HepG2 (cell line): ENCODE measurements around the gene ZFAND4. TPM values are rescaled to one million over a fixed set of nuclear protein-coding genes. Genes with fewer than 3 reads are reported as not detected.

Experiments
- ATAC-seq: fragments of 200-7000 bp; cut with Tn5 transposase; 3 replicates; pipeline ENCODE4 v1.9.1; 2020; ENCODE audit warnings: mild to moderate bottlenecking, moderate library complexity
- BruUV-seq: library from RNA; stranded (reverse); fragments of 400-500 nt; replicated peaks from 2 replicates; lab custom pipeline; 2021; lab: Mats Ljungman, UMichigan
- CTCF ChIA-PET: fragments of 300-600 bp; formaldehyde crosslinking; extraction: SDS; loops from one replicate; lab custom pipeline; 2021; ENCODE audit warnings: low total read pairs, inconsistent platforms, low intra/inter-chr PET ratio; lab: Yijun Ruan, JAX
- POLR2A ChIA-PET: fragments of 350-600 bp; sonication (Branson Sonifier 250); formaldehyde crosslinking; loops from one replicate; lab custom pipeline; 2020; ENCODE audit warnings: antibody characterized with exemption, inconsistent platforms; lab: Yijun Ruan, JAX
- DNase-seq: peaks from one replicate; pipeline ENCODE4 v3.0.0-alpha.2; 2015; ENCODE audit warnings: low spot score
- FAIRE-seq: peaks from 3 replicates; lab custom pipeline; 2011; peaks lifted over from hg19 to GRCh38; lab: Jason Lieb, UNC
- H2AFZ ChIP-seq: one replicate; pipeline ENCODE4 v1.6.1; 2011; ENCODE audit warnings: low read length, inconsistent platforms
- H3K27ac ChIP-seq: fragments of 300-600 bp; 3 replicates; pipeline ENCODE4 v1.8.0; 2011; ENCODE audit warnings: mixed run types, mild to moderate bottlenecking, mixed read lengths, low read length, inconsistent platforms; ENCODE audit not compliant: insufficient read depth; ENCODE audit errors: extremely low read length
- H3K27me3 ChIP-seq, 2 experiments: fragments of 200-600 bp in 1 of 2; 2 replicates in 1 of 2; 3 replicates in 1 of 2; pipeline versions ENCODE4 v1.6.0 to v1.8.0; 2011; ENCODE audit warnings: low read length in 2 of 2, mild to moderate bottlenecking in 2 of 2, moderate library complexity in 2 of 2, inconsistent platforms in 1 of 2; ENCODE audit not compliant: insufficient read depth in 2 of 2, control insufficient read depth in 1 of 2
- H3K36me3 ChIP-seq, 2 experiments: fragments of 200-600 bp in 1 of 2; replicated peaks in 1 of 2; 2 replicates in 1 of 2; 3 replicates in 1 of 2; pipeline versions ENCODE4 v1.5.1 to v1.8.0; 2011; ENCODE audit warnings: low read length in 2 of 2, inconsistent platforms in 1 of 2; ENCODE audit not compliant: insufficient read depth in 2 of 2, control insufficient read depth in 1 of 2
- H3K4me1 ChIP-seq: 2 replicates; pipeline ENCODE4 v1.5.1; 2012; ENCODE audit warnings: low read length, inconsistent platforms; ENCODE audit not compliant: insufficient read depth
- H3K4me2 ChIP-seq: 2 replicates; pipeline ENCODE4 v1.6.0; 2011; ENCODE audit warnings: low read depth, low read length, inconsistent platforms
- H3K4me3 ChIP-seq, 3 experiments: fragments of 200-600 bp in 1 of 3; sonication (generic), shearing (Covaris generic) in 1 of 3; replicated peaks in 1 of 3; 2 replicates each; pipeline ENCODE4 v1.5.1; 2011 to 2016; ENCODE audit warnings: low read length in 3 of 3, inconsistent platforms in 2 of 3, low read depth in 2 of 3, mild to moderate bottlenecking in 2 of 3, control low read depth in 1 of 3, mixed read lengths in 1 of 3; ENCODE audit not compliant: insufficient read depth in 1 of 3
- H3K79me2 ChIP-seq: one replicate; pipeline ENCODE4 v1.6.1; 2011; ENCODE audit warnings: low read length, inconsistent platforms; ENCODE audit not compliant: insufficient read depth
- H3K9ac ChIP-seq: 2 replicates; pipeline ENCODE4 v1.6.0; 2011; ENCODE audit warnings: mild to moderate bottlenecking, low read depth, low read length, inconsistent platforms; ENCODE audit not compliant: insufficient read depth
- H3K9me3 ChIP-seq: 2 replicates; pipeline ENCODE4 v1.5.1; 2012; ENCODE audit warnings: mild to moderate bottlenecking, low read length
- H4K20me1 ChIP-seq: 2 replicates; pipeline ENCODE4 v1.6.0; 2011; ENCODE audit warnings: inconsistent platforms, mild to moderate bottlenecking, low read length, moderate library complexity; ENCODE audit not compliant: insufficient read depth
- DBP ChIP-seq: sonication (generic); formaldehyde crosslinking; IDR thresholded peaks from 2 replicates; pipeline ENCODE4 v1.4.0; 2020; ENCODE audit warnings: missing genetic modification reagents; ENCODE audit errors: not compliant biosample characterization
- EHMT2 ChIP-seq: fragments of 200-600 bp; sonication (generic); IDR thresholded peaks from 2 replicates; pipeline ENCODE4 v1.7.0; 2017; ENCODE audit warnings: antibody characterized with exemption, low read depth, low read length, borderline replicate concordance
- ETS1 ChIP-seq: sonication (generic); formaldehyde crosslinking; IDR thresholded peaks from 2 replicates; pipeline ENCODE4 v1.4.0; 2020; ENCODE audit warnings: missing genetic modification reagents
- HNF1A ChIP-seq, 2 experiments: sonication (generic) in 1 of 2; formaldehyde crosslinking in 1 of 2; IDR thresholded peaks; 2 replicates each; pipeline versions ENCODE4 v1.4.0 to v1.6.1; 2016 to 2020; ENCODE audit warnings: borderline replicate concordance in 1 of 2, low read depth in 1 of 2, mild to moderate bottlenecking in 1 of 2, missing genetic modification reagents in 1 of 2
- PATZ1 ChIP-seq: sonication (generic); formaldehyde crosslinking; IDR thresholded peaks from 2 replicates; pipeline ENCODE4 v1.4.0; 2020; ENCODE audit warnings: missing genetic modification reagents
- TOE1 ChIP-seq: sonication (generic); formaldehyde crosslinking; IDR thresholded peaks from 2 replicates; pipeline ENCODE4 v1.4.0; 2020; ENCODE audit warnings: mild to moderate bottlenecking, missing genetic modification reagents
- ZNF34 ChIP-seq: sonication (generic); formaldehyde crosslinking; IDR thresholded peaks from 2 replicates; pipeline ENCODE4 v1.4.0; 2020; ENCODE audit warnings: mild to moderate bottlenecking, missing genetic modification reagents, borderline replicate concordance
- ZNF607 ChIP-seq: sonication (generic); formaldehyde crosslinking; IDR thresholded peaks from 2 replicates; pipeline ENCODE4 v1.5.1; 2020; ENCODE audit warnings: missing genetic modification reagents, mild to moderate bottlenecking, borderline replicate concordance
- ZNF629 ChIP-seq: sonication (generic); formaldehyde crosslinking; conservative IDR thresholded peaks from 2 replicates; pipeline ENCODE4 v1.5.0; 2020; ENCODE audit warnings: missing genetic modification reagents
- ZNF766 ChIP-seq: sonication (generic); formaldehyde crosslinking; IDR thresholded peaks from 2 replicates; pipeline ENCODE4 v1.5.0; 2020; ENCODE audit warnings: missing genetic modification reagents, borderline replicate concordance
- WGBS: methylation state at CpG from one replicate; pipeline ENCODE4 v1.1.6; 2017; ENCODE audit warnings: low lambda C conversion rate; 5-methylcytosine and 5-hydroxymethylcytosine counted together
- in situ Hi-C: cut with HindIII; loops from 2 replicates; pipeline ENCODE4 v1.10.0; 2017; ENCODE audit warnings: low pct_unique_long_range_greater_than_20kb; ENCODE audit not compliant: extremely low pct_ligation_motif_present
- intact Hi-C: fragments of 100-400 bp; cut with micrococcal nuclease; formaldehyde crosslinking; loops from one replicate; pipeline ENCODE4 v1.10.0; 2022; ENCODE audit not compliant: unreplicated experiment
- polyA plus RNA-seq, 8 experiments: library from polyadenylated mRNA; depleted of rRNA in 3 of 8; stranded (reverse) in 7 of 8; unstranded in 1 of 8; fragments of >200 nt; fragmentation: Illumina TruSeq in 4 of 8; extraction: Trizol in 4 of 8; gene quantifications; 2 replicates each; pipeline versions ENCODE4 v1.2.1 to v1.2.3, GENCODE V29; 2011 to 2016; ENCODE audit warnings: low read depth in 4 of 8, missing spikeins in 1 of 8, mixed read lengths in 1 of 8; ENCODE audit not compliant: insufficient read depth in 1 of 8
- total RNA-seq, 5 experiments: library from RNA; depleted of rRNA; stranded (reverse); fragments of >200 nt; fragmentation: Illumina TruSeq; extraction: Trizol; gene quantifications; 2 replicates each; pipeline ENCODE4 v1.2.3, GENCODE V29; 2016; ENCODE audit warnings: low read depth in 1 of 5
- TF ChIP-seq, protein P1 (sequence below): sonication (generic); formaldehyde crosslinking; IDR thresholded peaks from 2 replicates; pipeline ENCODE4 v1.5.0; 2020; ENCODE audit warnings: missing genetic modification reagents, mild to moderate bottlenecking, borderline replicate concordance

The ZFAND4 gene
- total and polyA plus RNA-seq, 2 of the 13 experiments (the other 11 are each of a cell fraction or from before 2014, with no cell fraction given) = 2.9 to 9.2 TPM

DNA sequence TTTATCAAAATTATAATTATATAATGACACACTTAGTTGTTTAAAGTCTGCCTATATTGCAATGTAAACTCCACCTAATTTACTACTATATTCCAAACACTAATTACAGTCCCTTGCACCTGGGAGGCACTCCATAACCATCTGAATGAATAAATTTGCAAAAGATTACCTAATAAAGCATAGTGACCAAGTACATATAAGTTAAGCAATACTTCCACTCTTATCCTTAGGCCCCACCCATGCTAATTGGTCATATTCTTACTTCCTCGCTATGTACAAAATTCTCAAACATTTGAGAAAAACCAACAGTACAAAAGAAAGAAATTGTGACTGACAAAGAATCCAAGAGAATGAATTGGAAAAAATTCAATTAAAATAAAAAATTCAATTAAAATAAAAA is 65.3 kb downstream of the ZFAND4 start (continued):
- TF ChIP-seq PATZ1 = no peak
- no peak for TF ChIP-seq TOE1 (CRISPR knock-in tag)
- TF ChIP-seq HNF1A (IDR thresholded peaks at IDR 0.05; ENCODE audit: low read depth) = no peak
- TF ChIP-seq HNF1A (CRISPR knock-in tag; IDR thresholded peaks at IDR 0.05; ENCODE audit: borderline replicate concordance) = no peak
- no peak for TF ChIP-seq ZNF766 (CRISPR knock-in tag)

- intact Hi-C loops = no loop called here
- in situ Hi-C loops = no loop called here
- POLR2A ChIA-PET = no interaction called here
- TF ChIP-seq, protein P1, sequence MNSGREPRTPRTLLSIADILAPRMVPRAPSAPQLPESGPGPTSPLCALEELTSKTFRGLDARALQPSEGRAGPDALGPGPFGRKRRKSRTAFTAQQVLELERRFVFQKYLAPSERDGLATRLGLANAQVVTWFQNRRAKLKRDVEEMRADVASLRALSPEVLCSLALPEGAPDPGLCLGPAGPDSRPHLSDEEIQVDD = no peak
- TF ChIP-seq ZNF607 (no peak), EHMT2 (no peak), ZNF34 (CRISPR knock-in tag) (no peak), ZNF629 (CRISPR knock-in tag) (no peak), DBP (CRISPR knock-in tag) (no peak), ETS1 (CRISPR knock-in tag) (no peak)
These were observed 69.7 kb downstream of the ZFAND4 start for GRCh38 chr10:45602836-45603235.

More at GRCh38 chr10:45602836-45603235, 69.7 kb downstream of the ZFAND4 start:
- H3K9me3 ChIP-seq = no peaks in the 10 kb centered on the region
- no peak for ATAC-seq
- CTCF ChIA-PET = no interaction called here
- BruUV-seq = no TSS peak
- H3K4me2 ChIP-seq = no peak overlapping the region
- no peak overlapping the region for H3K4me3 ChIP-seq
- no peaks in the 10 kb centered on the region for H3K36me3 ChIP-seq
- no peak for DNase-seq
- H3K9ac ChIP-seq = no peak overlapping the region
- H3K27ac ChIP-seq = no peak overlapping the region
- WGBS = 92% methylated on average over 4 of the region's 4 CpGs
- peaks cover 31% of the 10 kb centered on the region for H3K4me1 ChIP-seq
- FAIRE-seq = no peak
- no peak overlapping the region for H2AFZ ChIP-seq
- H3K27me3 ChIP-seq = no peaks in the 10 kb centered on the region; a peak in 1 of 5 replicates
- H4K20me1 ChIP-seq = no peaks in the 10 kb centered on the region
- H3K79me2 ChIP-seq = no peaks in the 10 kb centered on the region
